Left lung (tissue), 10 donors: ENCODE results near the gene ELAVL2. TPM values are rescaled to one million over a fixed set of nuclear protein-coding genes. Genes with fewer than 3 reads are reported as not detected.

Source experiments
- ATAC-seq: fragments of 200-7000 bp; cut with Tn5 transposase; one replicate; pipeline ENCODE4 v1.9.1; 2020; ENCODE audit warnings: moderate library complexity
- DNase-seq, 4 donors: peaks; one replicate each; pipeline ENCODE4 v3.0.0-alpha.2; 2013 to 2020
- H3K27ac ChIP-seq, 2 donors: fragments of 200-600 bp; sonication (generic) in 1 of 2; one replicate each; pipeline versions ENCODE4 v1.5.0 to v1.8.0; 2020 to 2021
- H3K27me3 ChIP-seq, 2 donors: fragments of 200-600 bp; sonication (generic) in 1 of 2; one replicate each; pipeline versions ENCODE4 v1.5.0 to v1.8.0; 2020 to 2021
- H3K36me3 ChIP-seq, 2 donors: fragments of 200-600 bp; sonication (generic) in 1 of 2; one replicate each; pipeline versions ENCODE4 v1.5.0 to v1.8.0; 2020 to 2021
- H3K4me1 ChIP-seq, 2 donors: fragments of 200-600 bp; one replicate each; pipeline ENCODE4 v1.8.0; 2021
- H3K4me3 ChIP-seq, 2 donors: fragments of 200-600 bp; sonication (generic) in 1 of 2; one replicate each; pipeline versions ENCODE4 v1.5.0 to v1.8.0; 2020 to 2021; ENCODE audit warnings: mild to moderate bottlenecking in 1 of 2
- H3K9me3 ChIP-seq, 2 donors: fragments of 200-600 bp; sonication (generic) in 1 of 2; one replicate each; pipeline versions ENCODE4 v1.5.0 to v1.8.0; 2020 to 2021
- CTCF ChIP-seq, 2 donors: fragments of 200-600 bp; sonication (generic) in 1 of 2; IDR thresholded peaks; one replicate each; pipeline versions ENCODE4 v1.5.0 to v1.8.0; 2021; ENCODE audit warnings: antibody characterized with exemption in 2 of 2
- intact Hi-C, 2 donors: fragments of 100-400 bp; cut with DNase I; formaldehyde crosslinking; loops; one replicate each; pipeline versions ENCODE4 v1.11.2 to v1.14.2; 2022
- polyA plus RNA-seq, 6 donors: library from polyadenylated mRNA; unstranded; fragments of 120-200 nt; gene quantifications; one replicate each; pipeline ENCODE4 v1.2.1, GENCODE V29; 2013; ENCODE audit not compliant: insufficient read length in 6 of 6
- total RNA-seq, 2 donors: library from RNA; stranded (reverse); fragmentation: NEBNext Ultra II Directional; extraction: Animal tissue kit (Norgen Biotek cat#: 25700); gene quantifications; one replicate each; pipeline ENCODE4 v1.2.1, GENCODE V29; 2021
- donor health status: DM: no; HTN: yes; CAD: no.
- donor health status: DM: no; HTN: no; CAD: no.

Gene ELAVL2
- total and polyA plus RNA-seq, 8 donors = 0.35 to 4.5 (median 2.3) TPM; not detected in 1

- peaks cover 0 to 8% of the 10 kb centered on the region in 2 donors for H3K4me1 ChIP-seq
- ATAC-seq (peak; percentile 46), DNase-seq (peak in 3 of 4 donors; percentile 33 to 53 (median 36))
- no peak overlapping the region for H3K27ac ChIP-seq
- H3K9me3 ChIP-seq = no peaks in the 10 kb centered on the region
- H3K27me3 ChIP-seq = peaks cover 70 to 99% of the 10 kb centered on the region in 2 donors
- TF ChIP-seq CTCF (IDR thresholded peaks at IDR 0.05) = no peak
- no peaks in the 10 kb centered on the region for H3K36me3 ChIP-seq
- peak overlapping the region in 1 of 2 donors; percentile 23 for H3K4me3 ChIP-seq
- intact Hi-C loops = no loop called here
Measured at GRCh38 chr9:23824830-23825591, 1.0 kb downstream of the ELAVL2 start.

GRCh38 chr9:23823986-23824829, 1.8 kb downstream of the ELAVL2 start:
- intact Hi-C loops = no loop called here
- no peaks in the 10 kb centered on the region for H3K36me3 ChIP-seq
- peak in 1 of 4 donors; percentile 64 for DNase-seq
- H3K4me3 ChIP-seq = no peak overlapping the region
- no peak for ATAC-seq
- TF ChIP-seq CTCF (IDR thresholded peaks at IDR 0.05) = no peak
- no peak overlapping the region for H3K27ac ChIP-seq
- H3K9me3 ChIP-seq = no peaks in the 10 kb centered on the region
- peaks cover 68 to 99% of the 10 kb centered on the region in 2 donors for H3K27me3 ChIP-seq
- H3K4me1 ChIP-seq = peaks cover 0 to 8% of the 10 kb centered on the region in 2 donors

- no peak for DNase-seq
- intact Hi-C loops = no loop called here
- H3K27me3 ChIP-seq = peaks cover 68 to 99% of the 10 kb centered on the region in 2 donors
Measured at GRCh38 chr9:23823269-23823668, 2.8 kb downstream of the ELAVL2 start.

GRCh38 chr9:23822261-23823169, 3.5 kb downstream of the ELAVL2 start:
- Histone ChIP-seq H3K36me3 (no peaks in the 10 kb centered on the region), H3K27ac (no peak overlapping the region), H3K27me3 (peaks cover 68 to 96% of the 10 kb centered on the region in 2 donors), H3K9me3 (no peaks in the 10 kb centered on the region), H3K4me3 (no peak overlapping the region), H3K4me1 (peaks cover 0 to 8% of the 10 kb centered on the region in 2 donors)
- ATAC-seq (no peak), DNase-seq (peak in 1 of 4 donors; percentile 51)
- no peak for TF ChIP-seq CTCF (IDR thresholded peaks at IDR 0.05)
- intact Hi-C loops = no loop called here

More at GRCh38 chr9:23823269-23823668, 2.8 kb downstream of the ELAVL2 start:
- H3K36me3 ChIP-seq = no peaks in the 10 kb centered on the region
- H3K9me3 ChIP-seq = no peaks in the 10 kb centered on the region
- no peak for TF ChIP-seq CTCF (IDR thresholded peaks at IDR 0.05)
- peaks cover 0 to 8% of the 10 kb centered on the region in 2 donors for H3K4me1 ChIP-seq
- ATAC-seq = no peak
- H3K4me3 ChIP-seq = no peak overlapping the region
- no peak overlapping the region for H3K27ac ChIP-seq
